UCSD-AML1 (cell line): ENCODE measurements around the gene TNRC18.
"Not testable (repeated sequence)": the region's sequence is repeated elsewhere in the genome, so short reads cannot be mapped to it uniquely, and the experiment has no call there.

Experiments used
- DNase-seq: peaks from one replicate; lab custom pipeline; 2025; ENCODE audit not compliant: unreplicated experiment; lab: John Stamatoyannopoulos, UW

TNRC18 gene

DNA sequence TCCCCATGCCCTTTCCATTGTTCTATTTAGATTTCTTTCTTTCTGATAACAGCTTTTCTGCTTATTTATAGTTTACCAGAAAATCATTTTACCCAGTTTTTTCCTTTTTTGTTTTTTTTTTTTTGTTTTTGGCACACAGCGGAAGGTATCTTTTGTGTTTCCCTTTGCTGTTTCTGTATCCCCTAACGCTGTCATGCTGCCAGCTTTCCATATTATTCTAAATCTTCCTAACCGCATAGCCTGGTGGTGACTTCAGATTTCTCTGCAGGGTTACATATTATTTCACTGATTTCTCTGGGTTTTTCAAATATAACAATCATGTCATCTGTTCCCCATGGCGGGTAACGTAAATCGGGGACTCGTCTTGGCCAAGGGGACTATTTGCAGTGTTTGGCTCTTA, 144.9 kb downstream of the TNRC18 start:
- DNase-seq, result no peak

DNA sequence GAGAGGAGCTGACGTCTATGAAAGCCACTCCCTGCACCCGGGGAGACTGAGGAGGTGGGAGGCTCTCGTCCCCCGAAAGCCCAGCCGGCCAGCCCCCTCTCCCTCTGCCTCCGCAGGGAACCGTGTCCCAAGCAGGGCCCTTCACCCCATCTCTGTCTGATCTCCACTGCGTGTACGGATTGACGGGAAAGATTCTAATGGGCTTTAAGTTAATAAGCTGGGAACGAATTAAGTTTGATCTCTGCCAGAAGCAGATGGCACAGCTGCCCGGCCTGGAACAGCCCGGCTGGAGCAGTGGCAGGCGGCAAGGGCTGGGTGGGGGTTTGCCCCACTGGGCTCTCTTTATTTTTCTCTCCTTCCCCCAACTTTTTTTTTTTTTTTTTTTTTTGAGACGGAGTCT, 147.0 kb downstream of the TNRC18 start:
- no peak for DNase-seq

DNA sequence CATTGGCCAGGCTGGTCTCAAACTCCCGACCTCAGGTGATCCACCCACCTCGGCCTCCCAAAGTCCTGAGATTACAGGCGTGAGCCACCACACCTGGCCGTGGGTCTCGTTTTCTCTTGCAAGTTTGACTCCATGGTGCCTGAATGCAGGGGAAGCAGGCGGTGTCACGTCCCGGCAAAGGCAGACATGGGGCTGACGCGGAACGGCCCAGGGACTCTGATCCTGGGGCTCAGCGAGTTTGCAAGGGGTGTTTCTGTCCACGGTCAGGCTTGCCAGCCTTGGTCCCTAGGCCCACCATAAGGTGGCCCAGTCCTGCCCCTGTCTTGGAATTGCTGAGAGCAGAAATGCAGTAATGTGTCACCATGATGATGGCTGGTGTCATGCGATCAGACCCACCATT, 147.5 kb downstream of the TNRC18 start:
- not testable (repeated sequence) for DNase-seq

DNA sequence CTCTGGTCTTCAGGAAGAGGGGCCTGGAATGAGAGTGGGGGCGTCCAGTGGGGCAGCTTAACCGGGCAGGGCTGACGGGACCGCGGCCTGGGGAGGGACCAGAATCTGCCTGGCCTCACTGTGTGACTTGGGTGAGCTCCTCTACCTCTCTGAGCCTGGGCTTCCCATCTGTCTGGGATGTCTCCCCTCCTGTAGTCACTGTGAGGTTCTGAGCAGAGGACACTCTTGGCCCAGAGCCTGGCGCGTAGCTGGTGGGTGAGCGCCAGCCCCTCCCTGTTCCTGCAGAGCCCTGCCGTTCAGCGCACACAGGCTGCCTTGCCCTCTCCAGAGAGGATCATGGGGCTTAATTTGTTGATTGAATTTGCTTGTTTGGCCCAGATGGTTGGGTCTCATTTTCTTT, 148.1 kb downstream of the TNRC18 start:
- DNase-seq, result not testable (repeated sequence)

DNA sequence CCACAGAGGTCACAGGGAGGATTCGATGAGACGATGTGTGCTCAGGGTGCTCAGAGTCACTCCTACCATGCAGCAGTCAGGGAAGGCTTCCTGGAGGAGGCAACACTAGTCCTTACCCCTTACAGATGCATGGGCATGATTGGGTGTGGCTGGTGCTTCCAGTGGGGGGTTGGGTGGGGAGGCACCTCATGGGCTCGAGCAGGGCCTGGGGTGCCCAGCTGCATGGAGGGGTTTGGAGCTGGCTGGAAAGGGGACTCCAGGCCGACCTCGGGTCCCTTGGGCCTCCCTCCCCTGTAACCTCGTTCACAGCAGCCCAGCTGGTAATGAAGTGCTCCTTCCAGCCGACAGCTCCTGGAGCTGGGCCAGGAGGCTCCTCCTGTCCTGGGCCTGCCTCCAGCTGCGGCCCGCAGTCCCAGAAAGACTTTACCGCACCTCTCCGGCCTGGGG, 148.6 kb downstream of the TNRC18 start:
- not testable (repeated sequence) for DNase-seq

DNA sequence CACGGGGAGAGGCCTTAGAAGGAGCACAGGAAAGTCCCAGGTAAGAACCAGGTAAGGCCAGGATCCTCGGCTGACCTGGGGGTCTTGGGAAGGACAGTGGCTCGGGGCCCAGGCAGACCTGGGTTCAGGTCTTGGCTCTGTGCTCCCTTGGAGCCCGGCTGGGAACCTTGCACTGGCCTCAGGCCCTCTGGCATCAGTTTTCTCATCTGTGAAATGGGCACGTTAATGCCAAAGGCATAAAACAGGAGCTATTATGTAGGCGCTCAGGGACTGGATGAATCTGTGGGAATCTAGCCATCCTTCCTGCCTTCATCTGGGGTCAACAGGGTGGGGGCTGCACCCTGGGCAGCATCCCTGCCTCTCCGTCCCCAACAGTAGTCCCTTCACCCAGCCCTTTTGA, 149.2 kb downstream of the TNRC18 start:
- DNase-seq, result no peak

DNA sequence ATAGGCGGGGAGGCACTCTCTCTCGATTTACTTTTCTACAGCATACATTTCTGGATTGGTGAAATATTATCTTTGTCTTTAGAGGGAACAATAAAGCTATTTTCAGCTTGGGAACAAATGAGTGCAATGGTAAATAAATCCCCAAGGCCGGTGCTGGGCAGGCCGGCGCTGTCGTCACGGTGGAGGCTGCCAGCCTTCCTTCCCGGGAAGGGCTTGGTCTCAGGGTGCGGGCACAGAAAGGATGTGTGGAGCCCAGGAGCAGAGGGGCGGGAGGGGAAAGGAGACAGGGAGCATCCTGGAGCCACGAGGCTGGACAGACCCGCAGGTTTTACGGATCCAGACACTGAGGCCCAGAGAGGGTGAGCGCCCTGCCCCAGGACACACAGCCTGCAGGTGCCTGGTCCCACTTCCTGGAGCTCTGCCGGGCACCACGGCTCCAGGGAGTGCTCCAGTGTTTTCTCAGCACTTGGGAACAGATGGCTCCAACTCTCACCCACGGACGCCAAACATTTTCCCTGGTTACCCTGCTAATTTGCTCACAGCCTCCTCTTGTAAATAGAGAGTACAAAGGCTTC, 149.7 kb downstream of the TNRC18 start:
- DNase-seq, result not testable (repeated sequence)

DNA sequence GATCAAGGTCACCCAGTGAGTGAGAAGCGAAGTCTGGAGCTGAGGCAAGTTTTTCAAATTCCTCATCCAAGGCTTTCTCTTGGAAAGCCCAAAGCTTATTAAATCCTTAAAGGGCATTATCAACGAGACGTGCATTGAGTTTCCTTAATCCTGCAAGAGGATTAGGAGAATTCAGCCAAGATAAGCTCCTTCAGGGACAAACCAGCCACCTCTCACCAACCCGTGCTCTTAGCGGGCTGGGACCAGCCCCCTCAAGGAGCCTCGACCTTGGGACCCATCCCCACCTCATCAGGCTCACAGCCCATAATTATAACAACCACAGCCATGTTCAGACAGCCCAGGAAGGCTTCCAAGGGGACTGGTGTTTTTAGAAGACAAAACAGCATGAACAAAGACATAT, 152.8 kb downstream of the TNRC18 start:
- DNase-seq, result no peak

DNA sequence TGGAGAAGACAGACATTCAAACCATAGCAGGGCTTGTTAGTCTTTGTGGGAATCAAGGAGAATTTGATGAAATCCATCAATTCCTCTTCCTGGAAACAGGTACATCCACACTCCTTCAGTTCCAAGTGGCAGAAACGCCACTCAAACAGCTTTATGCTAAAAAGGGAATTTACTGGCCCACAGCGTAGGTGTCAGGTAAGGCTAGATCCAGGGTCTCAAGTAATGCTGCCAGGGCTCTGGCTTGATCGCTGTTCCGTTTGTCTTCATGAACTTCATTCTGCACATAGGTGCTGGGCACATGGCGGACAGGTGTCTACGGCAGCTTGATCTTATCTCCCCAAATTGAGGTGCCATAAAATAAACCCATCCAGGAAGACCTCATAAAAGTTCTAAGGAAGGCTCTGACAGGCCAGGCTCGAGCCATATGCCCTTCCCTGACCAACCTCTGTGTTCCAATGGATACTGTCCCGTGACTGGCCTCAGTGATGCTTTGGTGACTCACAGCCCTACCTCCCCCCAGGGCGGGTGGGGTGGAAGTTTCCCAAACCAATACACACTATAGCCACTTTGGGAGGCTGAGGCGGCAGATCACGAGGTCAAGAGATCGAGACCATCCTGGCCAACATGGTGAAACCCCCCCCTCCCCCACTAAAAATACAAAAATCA, 153.5 kb downstream of the TNRC18 start:
- DNase-seq, result not testable (repeated sequence)

DNA sequence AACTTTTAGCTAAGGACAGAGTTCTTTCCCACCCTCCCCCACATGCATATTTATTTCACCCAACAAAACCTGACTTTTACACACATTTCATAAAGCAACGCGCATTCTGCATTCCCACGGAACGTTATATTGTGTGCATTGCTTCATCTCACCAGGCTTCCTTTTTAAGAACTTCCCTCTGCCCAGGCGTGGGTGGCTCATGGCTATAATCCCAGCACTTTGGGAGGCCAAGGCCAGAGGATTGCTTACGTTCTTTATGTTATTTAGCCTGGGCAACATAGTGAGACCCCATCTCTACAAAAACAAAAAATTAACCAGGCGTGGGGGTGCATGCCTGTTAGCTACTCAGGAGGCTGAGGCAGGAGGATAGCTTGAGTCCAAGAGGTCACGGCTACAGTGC, 155.8 kb downstream of the TNRC18 start:
- not testable (repeated sequence) for DNase-seq

DNA sequence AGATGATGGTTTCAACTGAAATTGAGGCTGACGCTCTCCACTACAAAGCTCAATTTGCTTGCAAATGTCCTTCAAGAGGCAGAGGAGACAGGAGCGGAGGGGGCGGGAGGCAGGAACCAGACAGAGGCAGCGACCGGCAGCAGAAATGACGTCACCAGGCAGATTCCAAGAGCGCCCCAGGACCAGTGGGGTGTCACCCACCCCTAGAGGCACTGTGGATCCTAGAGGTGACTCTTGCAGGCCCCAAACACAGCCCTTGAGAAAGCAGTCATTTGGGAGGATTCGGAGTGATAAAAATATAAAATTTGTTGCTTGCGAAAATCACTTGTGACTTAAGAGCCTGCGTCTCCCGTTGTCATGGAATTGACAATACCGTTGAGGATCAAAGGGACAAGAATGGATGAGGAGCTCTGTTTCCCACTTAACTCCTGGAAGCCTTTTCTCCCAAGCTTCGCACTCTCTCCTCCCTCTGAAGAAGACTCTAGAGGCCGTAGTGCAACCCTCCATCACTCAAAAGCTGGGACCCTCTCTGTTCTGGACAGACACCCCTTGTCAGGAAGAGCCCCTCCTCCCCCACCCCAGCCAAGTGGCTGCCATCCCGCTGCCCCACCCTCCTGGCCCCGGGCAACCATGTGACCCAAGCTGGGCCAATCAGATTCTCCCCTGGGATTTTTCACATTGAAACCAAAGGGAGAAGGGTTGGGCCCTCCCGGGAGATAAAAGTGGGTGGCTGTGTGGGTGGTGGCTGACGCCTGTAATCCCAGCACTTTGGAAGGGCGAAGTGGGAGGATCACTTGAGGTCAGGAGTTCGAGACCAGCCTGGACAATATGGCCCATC, 157.2 kb downstream of the TNRC18 start:
- no peak for DNase-seq

DNA sequence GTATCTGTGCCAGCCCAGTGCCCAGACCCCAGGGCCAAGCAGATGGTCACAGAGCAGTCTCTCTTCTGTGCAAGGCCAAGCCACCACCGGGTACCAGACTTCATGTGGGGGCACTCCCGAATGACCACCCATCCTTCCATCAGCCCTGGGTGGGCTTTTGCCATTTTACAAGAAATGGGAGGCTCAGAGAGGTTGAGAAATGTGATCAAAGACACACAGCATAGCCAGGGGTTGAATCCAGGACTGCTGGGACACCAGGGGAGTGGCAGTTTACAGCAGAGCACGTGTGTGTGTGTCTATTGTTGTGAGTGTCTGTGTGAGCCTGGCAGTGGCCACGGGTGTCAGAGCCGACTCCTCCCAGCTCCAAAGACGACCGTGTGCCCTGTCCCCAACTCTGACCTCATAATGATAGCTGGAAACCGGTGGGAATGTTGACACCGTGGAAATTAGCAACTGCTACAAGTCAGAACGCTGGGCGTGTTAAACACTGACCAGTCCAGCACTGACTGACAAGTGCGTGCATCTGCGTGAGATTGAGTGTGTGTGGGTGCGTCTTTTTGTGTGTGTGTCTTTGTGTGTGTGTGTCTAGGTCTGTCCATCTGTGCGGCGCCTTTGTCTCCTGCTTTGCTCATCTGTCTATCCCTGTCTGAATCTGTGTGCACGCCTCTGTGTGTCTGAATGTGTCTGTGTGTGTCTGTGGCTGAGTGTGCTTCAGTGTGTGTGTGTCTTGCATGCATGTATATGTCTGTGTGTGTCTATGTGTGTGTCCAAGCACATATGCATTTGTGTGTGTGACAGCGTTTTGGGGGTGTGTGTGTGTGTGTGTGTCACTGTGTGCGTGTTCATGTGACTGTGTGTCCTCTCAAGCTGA, 158.1 kb downstream of the TNRC18 start:
- no peak for DNase-seq

DNA sequence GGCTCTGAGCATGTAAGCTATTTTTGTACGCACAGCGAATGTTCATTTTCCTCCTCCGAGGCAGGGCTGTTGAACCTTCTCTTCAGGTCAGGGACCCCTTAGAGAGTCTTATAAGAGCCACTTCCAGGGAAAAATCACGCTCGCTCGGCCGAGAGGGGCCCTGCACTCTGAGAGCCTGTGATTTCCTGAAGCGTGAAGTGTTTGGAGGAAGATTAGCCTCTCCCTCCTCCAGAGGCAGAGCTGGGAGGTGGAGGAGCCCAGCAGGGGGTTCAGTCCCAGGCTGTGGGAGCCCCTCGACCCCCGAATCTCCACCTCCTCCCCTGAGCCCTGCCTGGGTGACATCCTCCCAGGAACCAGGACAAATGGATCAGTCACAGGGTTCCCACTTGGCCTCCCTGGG, 160.6 kb downstream of the TNRC18 start:
- not testable (repeated sequence) for DNase-seq

DNA sequence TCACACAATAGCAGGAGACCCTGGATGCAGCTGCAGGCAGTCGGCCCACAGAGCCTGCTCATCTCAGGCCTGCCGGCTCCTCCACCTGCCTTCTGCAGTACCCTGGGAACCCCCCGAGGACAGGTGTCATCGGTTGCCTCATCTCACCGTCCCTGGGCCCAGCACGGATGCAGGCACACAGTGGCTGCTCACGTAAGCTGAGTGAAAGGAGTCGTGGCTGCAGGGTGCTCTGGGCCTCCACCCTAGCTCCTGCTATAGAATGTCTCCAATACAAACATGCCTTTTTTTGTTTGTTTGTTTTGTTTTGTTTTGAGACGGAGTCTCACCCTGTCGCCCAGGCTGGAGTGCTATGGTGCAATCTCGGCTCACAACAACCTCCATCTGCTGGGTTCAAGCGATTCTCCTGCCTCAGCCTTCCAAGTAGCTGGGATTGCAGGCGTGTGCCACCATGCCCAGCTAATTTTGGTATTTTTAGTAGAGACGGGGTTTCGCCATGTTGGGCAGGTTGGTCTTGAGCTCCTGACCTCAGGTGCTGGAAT, 163.0 kb downstream of the TNRC18 start:
- not testable (repeated sequence) for DNase-seq
